Heart left ventricle (tissue), 16 donors: ENCODE results near the gene INPPL1. TPM values are rescaled to one million over a fixed set of nuclear protein-coding genes. Genes with fewer than 3 reads are reported as not detected.

Experiments
- ATAC-seq, 4 donors: fragments of 200-7000 bp; cut with Tn5 transposase; one replicate each; pipeline ENCODE4 v1.9.1; 2020 to 2022; ENCODE audit warnings: moderate library complexity in 4 of 4, mild to moderate bottlenecking in 3 of 4, moderate number of reproducible peaks in 1 of 4
- DNase-seq, 5 donors: peaks; one replicate each; pipeline ENCODE4 v3.0.0-alpha.2; 2020
- H3K27ac ChIP-seq, 12 donors: fragments of 200-600 bp; sonication (generic) in 4 of 12; one replicate each; pipeline versions ENCODE4 v1.5.0 to v1.8.0; 2016 to 2022; ENCODE audit warnings: mild to moderate bottlenecking in 2 of 12
- H3K27me3 ChIP-seq, 9 donors: fragments of 200-600 bp; sonication (generic) in 2 of 9; one replicate each; pipeline versions ENCODE4 v1.5.1 to v1.8.0; 2016 to 2022; ENCODE audit warnings: mild to moderate bottlenecking in 3 of 9
- H3K36me3 ChIP-seq, 9 donors: fragments of 200-600 bp; sonication (generic) in 2 of 9; one replicate each; pipeline versions ENCODE4 v1.5.0 to v1.8.0; 2018 to 2022; ENCODE audit warnings: mild to moderate bottlenecking in 2 of 9
- H3K4me1 ChIP-seq, 12 donors: fragments of 200-600 bp; sonication (generic) in 4 of 12; one replicate each; pipeline versions ENCODE4 v1.5.0 to v1.8.0; 2016 to 2022; ENCODE audit warnings: mild to moderate bottlenecking in 3 of 12
- H3K4me3 ChIP-seq, 12 donors: fragments of 200-600 bp; sonication (generic) in 4 of 12; one replicate each; pipeline versions ENCODE4 v1.5.0 to v1.8.0; 2017 to 2022; ENCODE audit warnings: mild to moderate bottlenecking in 9 of 12, moderate library complexity in 4 of 12
- H3K9me3 ChIP-seq, 12 donors: fragments of 200-600 bp; sonication (generic) in 4 of 12; one replicate each; pipeline versions ENCODE4 v1.5.0 to v1.8.0; 2016 to 2022; ENCODE audit warnings: mild to moderate bottlenecking in 1 of 12
- POLR2A ChIP-seq, 2 donors: fragments of 450-650 bp; IDR thresholded peaks; one replicate each; pipeline ENCODE4 v1.6.1; 2017; ENCODE audit warnings: antibody characterized with exemption in 2 of 2, mild to moderate bottlenecking in 2 of 2, moderate library complexity in 2 of 2
- WGBS, 4 donors: extraction: QIAGEN DNeasy Blood & Tissue Kit in 2 of 4; methylation state at CpG; one replicate each; pipeline versions ENCODE4 v1.1.5 to v1.1.7; 2013 to 2018; 5-methylcytosine and 5-hydroxymethylcytosine counted together
- intact Hi-C, 10 donors: fragments of 100-400 bp; cut with DNase I; formaldehyde crosslinking; loops; one replicate each; pipeline versions ENCODE4 v1.11.1 to v1.14.2; 2022
- polyA plus RNA-seq, 2 donors: library from polyadenylated mRNA; stranded (reverse); fragments of 200-250 nt; gene quantifications; one replicate each; pipeline ENCODE4 v1.2.3, GENCODE V29; 2013
- total RNA-seq, 9 donors: library from RNA; depleted of rRNA in 2 of 9; stranded (reverse); fragments of >200 nt in 2 of 9; fragmentation: NEBNext Ultra II Directional in 3 of 9; extraction: Animal tissue kit (Norgen Biotek cat#: 25700) in 3 of 9; gene quantifications; one replicate each; pipeline versions ENCODE4 v1.1.0 to v1.2.4, GENCODE V29; 2016 to 2023
- TF ChIP-seq, protein P1 (sequence below), 12 donors: fragments of 200-600 bp; sonication (generic) in 4 of 12; IDR thresholded peaks; one replicate each; pipeline versions ENCODE4 v1.5.0 to v1.8.0; 2018 to 2022; ENCODE audit warnings: antibody characterized with exemption in 12 of 12, mild to moderate bottlenecking in 5 of 12
- donor health status: ischemic (EF 13 %, LVEDD 7.1; RV severe dilation, severe dysfunction).
- donor health status: healthy with polysubstance abuse.
- donor health status: DM: no; HTN: yes; CAD: no.
- donor health status: DM: no; HTN: no; CAD: no.
- donor health status: ischemic (EF 25% LVEDD 6.9; RV normal size, moderate dysfunction).
- donor health status: ischemic (EF 25% LVEDD 5.7; RV mildly dilated, moderate dysfunction).
- donor health status: healthy.
- donor health status: DM: yes; HTN: yes; CAD: no.
- donor health status: ischemic (EF 35%, LVEDD 5.7; RV mildly dilated, moderate dysfunction).
- donor health status: nonischemic (EF 11% LVEDD 7.7; RV severe dilation, severe dysfunction).
- donor health status: DM: yes; HTN: yes; CAD: no.
- donor health status: PGD.
- donor health status: ischemic (EF 29% LVEDD 5.4; RV normal size, mild dysfunction).
- donor health status: nonischemic (EF 23%, LVEDD 6.1; RV moderate dilation, normal function).

The INPPL1 gene
- total and polyA plus RNA-seq, 11 donors, result 73.2 to 146 (median 99.4) TPM

DNA sequence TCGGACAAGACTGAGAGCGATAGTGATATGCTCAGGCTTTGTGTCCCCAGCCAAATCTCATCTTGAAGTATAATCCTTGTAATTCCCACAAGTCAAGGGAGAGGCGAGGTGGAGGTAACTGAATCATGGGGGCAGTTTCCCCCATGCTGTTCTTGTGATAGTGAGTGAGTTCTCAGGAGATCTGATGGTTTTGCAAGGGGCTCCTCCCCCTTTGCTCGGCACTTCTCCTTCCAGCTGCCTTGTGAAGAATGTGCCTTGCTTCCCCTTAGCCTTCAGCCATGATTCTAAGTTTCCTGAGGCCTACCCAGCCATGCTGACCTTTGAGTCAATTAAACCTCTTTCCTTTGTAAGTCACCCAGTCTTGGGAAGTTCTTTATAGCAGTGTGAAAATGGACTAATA, 15.5 kb upstream of the INPPL1 start:
- intact Hi-C loops, result no loop called here
- 68 to 73% (median 70%) methylated on average over 4 of the region's 4 CpGs for WGBS, 4 donors
- DNase-seq (peak in 1 of 5 donors; percentile 15), ATAC-seq (no peak)
- Histone ChIP-seq H3K27me3 (peaks cover 0 to 6% (median 0%) of the 10 kb centered on the region in 9 donors), H3K27ac (peak overlapping the region in 1 of 12 donors; percentile 23), H3K9me3 (peaks cover 0 to 20% (median 7%) of the 10 kb centered on the region in 12 donors), H3K36me3 (no peaks in the 10 kb centered on the region), H3K4me1 (peaks cover 0 to 36% (median 0%) of the 10 kb centered on the region in 12 donors), H3K4me3 (no peak overlapping the region)
- TF ChIP-seq POLR2A (IDR thresholded peaks at IDR 0.05), result no peak
- TF ChIP-seq, protein P1, sequence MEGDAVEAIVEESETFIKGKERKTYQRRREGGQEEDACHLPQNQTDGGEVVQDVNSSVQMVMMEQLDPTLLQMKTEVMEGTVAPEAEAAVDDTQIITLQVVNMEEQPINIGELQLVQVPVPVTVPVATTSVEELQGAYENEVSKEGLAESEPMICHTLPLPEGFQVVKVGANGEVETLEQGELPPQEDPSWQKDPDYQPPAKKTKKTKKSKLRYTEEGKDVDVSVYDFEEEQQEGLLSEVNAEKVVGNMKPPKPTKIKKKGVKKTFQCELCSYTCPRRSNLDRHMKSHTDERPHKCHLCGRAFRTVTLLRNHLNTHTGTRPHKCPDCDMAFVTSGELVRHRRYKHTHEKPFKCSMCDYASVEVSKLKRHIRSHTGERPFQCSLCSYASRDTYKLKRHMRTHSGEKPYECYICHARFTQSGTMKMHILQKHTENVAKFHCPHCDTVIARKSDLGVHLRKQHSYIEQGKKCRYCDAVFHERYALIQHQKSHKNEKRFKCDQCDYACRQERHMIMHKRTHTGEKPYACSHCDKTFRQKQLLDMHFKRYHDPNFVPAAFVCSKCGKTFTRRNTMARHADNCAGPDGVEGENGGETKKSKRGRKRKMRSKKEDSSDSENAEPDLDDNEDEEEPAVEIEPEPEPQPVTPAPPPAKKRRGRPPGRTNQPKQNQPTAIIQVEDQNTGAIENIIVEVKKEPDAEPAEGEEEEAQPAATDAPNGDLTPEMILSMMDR (IDR thresholded peaks at IDR 0.05), result no peak

DNA sequence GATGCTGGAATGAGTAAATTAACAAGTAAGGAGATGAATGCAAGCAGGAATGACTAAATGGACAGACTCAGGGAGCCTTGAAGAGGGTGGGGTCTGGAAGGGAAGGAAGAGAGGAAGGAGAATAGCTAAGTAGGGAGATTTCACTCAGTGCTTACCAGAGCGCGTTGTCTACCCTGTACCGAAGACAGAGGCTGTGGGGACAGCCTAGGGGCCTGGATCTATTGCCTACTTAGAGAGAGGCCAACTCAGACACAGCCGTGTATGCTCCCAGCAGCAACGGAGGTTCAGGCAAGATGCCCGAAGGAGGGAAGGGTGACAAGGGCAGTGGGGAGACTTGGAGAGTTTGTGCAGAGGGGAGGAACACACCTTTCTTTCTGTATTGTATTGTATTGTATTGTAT, 7.9 kb upstream of the INPPL1 start, which contains the start of gene FOLR2:
TSS of gene FOLR2 (plus strand) at position 157 of the 400 bp plus-strand sequence. CDS start 1,791 bp downstream, outside the sequence.
- Histone ChIP-seq H3K27ac (peak within 1 kb of the TSS in 4 of 12 donors; percentile 14 to 86 (median 25)), H3K4me3 (peak within 1 kb of the TSS in 8 of 12 donors; percentile 7 to 54 (median 34)), H3K27me3 (peaks cover 0 to 7% (median 0%) of the 10 kb centered on the region in 9 donors), H3K36me3 (no peaks in the 10 kb centered on the region), H3K9me3 (no peaks in the 10 kb centered on the region), H3K4me1 (peaks cover 0 to 32% (median 0%) of the 10 kb centered on the region in 12 donors)
- DNase-seq (no peak), ATAC-seq (peak in 3 of 4 donors; percentile 43 to 75 (median 49))
- intact Hi-C loops, result no loop called here
- TF ChIP-seq, protein P1 (IDR thresholded peaks at IDR 0.05), result no peak
- no peak for TF ChIP-seq POLR2A (IDR thresholded peaks at IDR 0.05)
- WGBS, 4 donors, result 75 to 81% (median 79%) methylated on average over 6 of the region's 6 CpGs

DNA sequence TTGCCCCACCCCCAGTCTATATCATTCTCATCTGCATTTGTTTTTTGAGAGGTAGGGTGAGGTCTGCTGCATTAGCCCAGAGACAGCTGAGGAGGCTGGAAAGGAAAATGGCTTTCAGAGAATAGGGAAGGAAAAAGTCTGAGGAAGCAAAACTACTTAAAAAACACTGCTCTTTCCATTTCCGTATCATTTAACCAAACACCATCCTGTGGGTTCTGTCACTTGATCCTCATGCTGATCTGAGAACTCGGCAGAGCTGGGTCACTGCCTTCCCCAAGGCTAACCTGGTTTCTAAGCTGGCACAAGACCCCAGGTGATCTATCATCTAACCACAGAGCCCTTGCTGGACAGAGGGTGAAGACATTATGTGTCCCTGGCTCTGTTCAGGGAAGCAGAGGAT, 6.7 kb upstream of the INPPL1 start:
- peak in 1 of 4 donors; percentile 16 for ATAC-seq
- H3K4me3 ChIP-seq, result peak overlapping the region in 7 of 12 donors; percentile 7 to 54 (median 37)
- H3K27ac ChIP-seq, result peak overlapping the region in 3 of 12 donors; percentile 42 to 86 (median 44)
- H3K4me1 ChIP-seq, result peaks cover 0 to 44% (median 7%) of the 10 kb centered on the region in 12 donors
- TF ChIP-seq, protein P1 (IDR thresholded peaks at IDR 0.05), result no peak
- TF ChIP-seq POLR2A (IDR thresholded peaks at IDR 0.05), result no peak
- no peak for DNase-seq
- no peaks in the 10 kb centered on the region for H3K9me3 ChIP-seq
- no peaks in the 10 kb centered on the region for H3K36me3 ChIP-seq
- 32 to 45% (median 37%) methylated on average over 2 of the region's 2 CpGs for WGBS, 4 donors
- H3K27me3 ChIP-seq, result peaks cover 0 to 7% (median 0%) of the 10 kb centered on the region in 9 donors
- intact Hi-C loops, result no loop called here

DNA sequence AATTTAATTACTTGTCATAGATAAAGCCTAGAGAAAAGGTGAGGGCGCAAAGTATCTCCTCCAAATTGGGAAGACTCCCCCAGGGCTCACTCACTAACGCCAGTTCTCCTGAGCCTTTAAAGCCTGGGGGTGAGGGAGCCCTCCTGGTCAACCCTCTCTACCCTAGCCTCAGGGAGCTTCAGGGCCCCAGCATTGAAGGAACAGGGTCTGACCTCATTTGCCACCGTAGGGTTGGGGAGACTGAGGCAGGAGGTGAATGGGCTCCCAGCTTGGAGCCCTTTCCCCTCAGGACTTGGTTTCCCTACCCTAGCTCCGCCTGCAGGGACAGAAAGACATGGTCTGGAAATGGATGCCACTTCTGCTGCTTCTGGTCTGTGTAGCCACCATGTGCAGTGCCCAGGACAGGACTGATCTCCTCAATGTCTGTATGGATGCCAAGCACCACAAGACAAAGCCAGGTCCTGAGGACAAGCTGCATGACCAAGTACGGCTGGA, 6.3 kb upstream of the INPPL1 start:
- WGBS, 4 donors, result 84 to 87% (median 84%) methylated on average over 5 of the region's 5 CpGs
- H3K9me3 ChIP-seq, result no peaks in the 10 kb centered on the region
- H3K27me3 ChIP-seq, result peaks cover 0 to 7% (median 0%) of the 10 kb centered on the region in 9 donors
- TF ChIP-seq, protein P1 (IDR thresholded peaks at IDR 0.05), result no peak
- TF ChIP-seq POLR2A (IDR thresholded peaks at IDR 0.05), result no peak
- no peaks in the 10 kb centered on the region for H3K36me3 ChIP-seq
- intact Hi-C loops, result no loop called here
- peak overlapping the region in 6 of 12 donors; percentile 13 to 54 (median 21) for H3K4me3 ChIP-seq
- H3K4me1 ChIP-seq, result peaks cover 0 to 44% (median 8%) of the 10 kb centered on the region in 12 donors
- no peak for ATAC-seq
- H3K27ac ChIP-seq, result peak overlapping the region in 3 of 12 donors; percentile 42 to 86 (median 44)
- DNase-seq, result no peak
